SHP77 treated with DMSO at 0.1 percent for 48 hours (cell line): ENCODE measurements around the gene PRKAR1B.

Experiments
- DNase-seq: peaks from one replicate; lab custom pipeline; 2025; lab: John Stamatoyannopoulos, UW

The PRKAR1B gene

DNA sequence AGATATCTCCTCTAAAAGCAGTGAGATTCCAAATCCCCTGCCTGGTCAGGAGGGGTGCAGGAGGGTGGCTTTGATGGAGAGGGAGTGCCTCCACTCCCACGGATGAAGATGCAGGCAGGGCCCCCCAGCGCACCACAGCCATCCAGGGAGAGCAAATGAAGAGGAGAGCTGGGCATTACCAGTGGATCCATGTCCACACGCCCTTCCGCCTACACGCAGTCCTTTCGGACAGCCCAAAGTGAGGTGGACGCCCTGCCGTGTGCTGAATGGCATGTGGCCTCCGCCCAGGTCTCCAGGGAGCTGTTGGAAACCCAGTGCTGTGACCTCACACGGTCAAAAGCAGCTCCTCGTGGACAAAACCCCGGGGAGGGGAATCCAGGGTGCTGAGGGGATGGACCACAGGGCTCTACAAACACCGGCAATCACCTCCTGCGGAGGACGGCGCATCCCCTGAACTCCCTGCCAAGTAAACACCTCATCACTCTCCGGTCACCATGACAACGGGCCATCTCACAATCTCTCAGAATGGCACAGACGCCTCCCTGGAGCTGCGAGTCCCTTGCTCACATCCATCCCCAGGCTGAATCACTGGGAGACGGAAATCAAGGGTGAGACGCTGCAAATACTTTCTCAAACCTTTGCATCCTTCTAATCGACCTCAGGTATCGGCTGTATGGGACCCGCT is 35.6 kb downstream of the PRKAR1B start:
- no peak for DNase-seq

DNA sequence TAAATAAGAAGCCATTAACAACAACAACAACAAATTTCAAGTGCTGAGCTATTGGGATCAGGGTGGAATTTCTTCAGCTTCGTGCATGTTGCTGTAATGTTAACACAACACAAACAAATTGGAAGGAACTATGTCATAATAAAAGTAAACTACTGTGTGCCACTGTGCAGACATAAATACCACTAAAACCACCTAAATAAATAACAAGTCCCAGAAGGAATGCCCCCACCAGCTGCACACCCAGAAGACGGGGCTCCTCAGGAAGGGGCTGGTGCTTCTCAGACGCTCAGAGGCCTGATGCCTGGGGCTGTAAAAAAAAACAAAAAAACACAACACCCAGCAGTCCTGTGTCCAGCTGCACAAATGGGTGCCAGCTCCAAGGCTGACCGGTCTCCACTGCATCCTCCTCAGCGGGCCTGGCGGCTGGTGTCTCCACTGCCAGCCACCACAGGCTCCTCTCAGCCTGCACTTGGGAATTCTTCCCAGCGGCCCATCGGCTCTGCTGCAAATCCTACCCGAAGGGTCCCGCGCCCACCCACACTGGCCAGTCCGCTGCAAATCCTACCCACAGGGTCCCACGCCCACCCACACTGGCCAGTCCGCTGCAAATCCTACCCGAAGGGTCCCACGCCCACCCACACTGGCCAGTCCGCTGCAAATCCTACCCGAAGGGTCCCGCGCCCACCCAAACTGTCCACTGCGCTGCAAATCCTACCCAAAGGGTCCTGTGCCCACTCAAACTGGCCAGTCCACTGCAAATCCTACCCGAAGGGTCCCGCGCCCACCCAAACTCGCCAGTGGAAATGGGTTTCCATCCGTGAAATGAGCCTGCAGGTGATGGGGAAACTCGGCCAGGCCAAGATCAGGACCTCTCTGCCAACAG is 36.4 kb downstream of the PRKAR1B start:
- no peak for DNase-seq

DNA sequence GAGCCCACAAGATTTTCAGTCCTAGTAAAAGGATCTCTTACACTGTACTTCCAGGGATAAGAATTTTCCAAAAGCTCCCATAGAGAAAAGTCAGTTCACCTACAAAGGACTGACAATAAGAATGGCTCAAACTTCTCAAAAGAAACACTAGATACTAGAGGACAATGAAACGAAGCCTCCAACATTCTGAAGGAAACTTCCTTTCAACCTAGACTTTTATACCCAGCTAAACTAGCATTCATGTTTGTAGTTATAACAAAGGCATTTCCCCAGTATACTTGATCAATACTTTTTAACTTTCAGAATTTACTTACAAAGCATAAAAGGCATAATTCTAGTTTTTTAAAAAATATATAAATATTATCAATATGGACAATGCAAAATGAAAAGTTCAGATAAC is 41.5 kb downstream of the PRKAR1B start:
- DNase-seq: no peak

DNA sequence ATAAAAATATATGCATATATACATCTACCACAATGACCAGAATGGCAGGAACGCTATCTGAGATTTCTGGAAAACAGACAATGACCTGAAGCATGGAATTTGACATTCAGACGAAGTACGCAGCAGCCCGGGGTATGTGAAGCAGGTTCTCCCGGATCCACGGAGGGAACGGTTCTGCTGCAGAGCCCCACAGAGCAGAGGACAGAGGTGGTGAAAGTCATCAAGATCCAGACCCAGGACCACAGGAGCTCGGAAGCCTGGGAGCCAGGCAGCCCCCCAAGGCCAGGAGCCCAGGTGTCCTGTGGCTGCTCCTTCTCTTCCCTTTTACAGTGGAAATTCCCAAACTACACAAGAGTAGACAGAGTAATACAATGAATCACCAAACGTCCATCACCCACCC is 42.7 kb downstream of the PRKAR1B start:
- no peak for DNase-seq

GRCh38 chr7:683526-684205 is 43.4 kb downstream of the PRKAR1B start:
- no peak for DNase-seq

DNA sequence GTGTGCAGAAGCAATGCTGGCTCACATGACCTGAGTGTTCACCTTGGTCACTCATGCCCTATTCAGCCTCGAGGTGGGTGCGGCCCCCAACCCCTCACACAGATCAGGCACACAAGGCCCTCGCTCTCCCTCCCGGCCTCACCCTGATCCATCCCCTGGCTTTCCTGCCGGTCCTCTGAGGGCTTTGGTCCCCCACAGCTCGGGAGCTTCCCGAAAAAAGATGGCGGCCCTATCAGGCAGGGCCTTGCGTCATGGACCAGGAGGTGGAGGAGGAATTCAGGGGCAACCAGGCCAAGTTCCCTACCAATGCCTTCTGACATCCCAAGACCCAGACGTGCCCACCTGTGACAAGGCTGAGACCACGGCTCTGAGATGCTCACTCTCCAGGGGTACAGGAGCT is 44.3 kb downstream of the PRKAR1B start:
- DNase-seq: no peak

- DNase-seq: no peak
Observed at GRCh38 chr7:681551-682307, 45.4 kb downstream of the PRKAR1B start.

GRCh38 chr7:680411-681127 is 46.5 kb downstream of the PRKAR1B start:
- no peak for DNase-seq

GRCh38 chr7:676972-677385 is 50.1 kb downstream of the PRKAR1B start:
- no peak for DNase-seq

DNA sequence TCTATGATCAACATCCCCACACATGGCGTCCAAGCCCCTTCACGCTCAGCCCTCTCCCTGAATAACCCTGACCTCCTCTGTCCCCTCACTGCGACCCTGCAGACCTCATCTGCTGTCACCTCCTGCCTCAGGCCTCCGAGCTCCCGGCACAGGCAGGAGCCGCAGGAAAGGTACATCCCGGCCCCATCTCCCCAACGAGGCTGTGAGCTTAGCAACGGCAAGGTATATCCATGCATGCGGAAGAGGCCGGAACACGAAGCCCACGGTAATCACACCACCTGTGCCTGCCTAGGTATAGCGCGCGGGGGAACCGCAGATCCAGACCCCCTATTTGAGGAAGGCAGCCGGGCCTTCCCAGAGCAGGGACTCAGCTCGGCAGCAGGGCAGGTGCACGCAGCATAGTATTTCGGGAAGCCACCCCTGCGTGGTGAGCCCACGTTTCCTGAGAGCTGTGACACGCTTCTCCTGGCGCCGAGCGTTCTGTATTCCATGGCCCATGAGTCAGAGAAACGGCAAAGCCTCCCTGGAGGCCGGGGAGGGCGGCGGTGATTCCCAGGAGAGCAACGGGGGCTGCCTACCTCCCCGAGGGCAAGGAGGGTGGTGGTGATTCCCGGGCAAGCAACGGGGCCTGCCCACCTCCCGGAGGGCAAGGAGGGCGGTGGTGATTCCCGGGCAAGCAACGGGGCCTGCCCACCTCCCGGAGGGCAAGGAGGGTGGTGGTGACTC is 50.7 kb downstream of the PRKAR1B start:
- DNase-seq: no peak

DNA sequence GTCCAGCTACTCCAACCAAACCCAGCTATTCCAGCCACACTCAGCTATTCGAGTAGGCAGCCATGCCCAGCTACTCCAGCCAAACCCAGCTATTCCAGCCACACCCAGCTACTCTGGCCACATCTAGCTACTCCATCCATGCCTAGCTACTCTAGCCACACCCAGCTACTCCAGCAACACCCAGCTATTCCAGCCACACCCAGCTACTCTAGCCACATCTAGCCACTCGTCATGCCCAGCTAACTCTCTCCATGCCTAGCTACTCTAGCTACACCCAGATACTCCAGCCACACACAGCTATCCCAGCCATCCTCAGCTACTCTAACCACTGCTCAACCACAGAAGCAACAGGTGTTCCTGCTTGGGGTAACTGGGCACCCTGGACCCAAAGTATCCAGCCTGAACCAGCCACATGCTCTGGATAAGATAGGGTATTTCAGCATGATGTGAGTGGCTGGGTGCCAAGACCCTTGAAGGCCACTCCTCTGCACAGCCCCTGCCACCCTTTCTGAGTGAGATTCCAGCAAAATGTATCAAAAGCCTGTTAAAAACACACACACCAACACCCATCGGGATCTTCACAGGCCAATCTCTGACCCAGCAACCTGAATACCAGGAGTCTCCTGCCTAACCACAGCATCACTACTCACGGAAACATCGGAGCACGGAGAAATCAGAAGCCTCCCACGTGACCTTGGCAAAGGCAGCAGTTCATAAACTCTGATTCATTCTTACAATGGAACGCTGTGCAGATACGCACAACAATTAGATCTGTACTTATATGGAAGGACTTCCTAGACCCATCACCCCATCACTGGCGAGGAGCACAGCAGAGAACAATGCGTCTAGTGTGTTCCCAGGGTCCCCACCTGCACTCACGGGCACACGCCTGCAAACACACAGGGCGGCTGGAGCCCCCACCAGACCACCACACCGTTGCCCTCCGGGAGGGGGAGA is 52.3 kb downstream of the PRKAR1B start:
- no peak for DNase-seq

DNA sequence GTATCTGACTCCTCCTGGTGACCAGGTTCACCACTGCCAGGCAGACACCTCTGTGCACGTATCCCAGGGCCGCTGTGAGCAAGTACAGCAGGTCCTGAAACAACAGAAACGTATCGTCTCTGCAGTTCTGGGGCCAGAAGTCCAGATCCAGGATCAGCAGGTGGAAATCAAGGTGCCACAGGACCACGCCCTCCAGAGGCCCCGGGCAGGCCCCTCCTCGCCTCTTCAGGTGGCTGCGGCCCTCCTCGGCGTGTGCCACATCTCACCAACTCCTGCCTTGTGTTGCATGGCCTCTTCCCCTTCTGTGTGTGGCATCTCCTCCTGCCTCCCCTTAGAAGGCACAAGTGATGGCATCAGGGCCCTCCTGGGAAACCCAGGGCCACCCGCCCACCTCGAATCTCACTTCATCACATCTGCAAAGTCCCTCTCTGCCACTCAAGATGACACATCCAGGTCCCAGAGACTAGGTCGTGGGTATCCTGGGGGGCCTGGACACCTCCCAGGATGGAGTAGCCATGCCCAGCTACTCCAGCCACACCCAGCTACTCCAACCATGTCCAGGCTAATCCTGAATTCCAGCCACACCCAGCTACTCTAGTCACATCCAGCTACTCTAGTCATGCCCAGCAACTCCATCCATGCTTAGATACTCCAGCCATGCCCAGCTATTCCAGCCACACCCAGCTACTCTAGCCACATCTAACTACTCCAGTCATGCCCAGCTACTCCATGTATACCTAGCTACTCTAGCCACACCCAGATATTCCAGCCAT is 53.2 kb downstream of the PRKAR1B start:
- DNase-seq: no peak

DNA sequence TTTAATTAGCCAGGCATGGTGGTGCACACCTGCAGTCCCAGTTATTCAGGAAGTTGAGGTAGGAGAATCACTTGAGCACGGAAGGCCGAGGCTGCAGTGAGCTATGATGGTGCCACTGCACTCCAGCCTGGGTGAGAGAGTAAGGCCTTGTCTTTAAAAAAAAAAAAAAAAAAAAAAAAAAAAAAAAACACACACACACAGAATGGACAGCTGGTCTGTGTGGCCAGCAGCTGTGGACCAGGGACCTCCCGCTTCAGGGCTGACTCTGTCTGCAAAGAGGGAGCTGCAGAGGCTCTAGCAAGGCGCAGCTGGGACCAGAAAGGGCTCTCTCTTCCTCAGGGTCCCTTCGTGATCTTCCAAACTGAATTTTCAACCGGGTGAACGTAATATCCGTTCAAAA is 54.2 kb downstream of the PRKAR1B start:
- DNase-seq: no peak

GRCh38 chr7:671415-672042 is 55.6 kb downstream of the PRKAR1B start:
- no peak for DNase-seq

DNA sequence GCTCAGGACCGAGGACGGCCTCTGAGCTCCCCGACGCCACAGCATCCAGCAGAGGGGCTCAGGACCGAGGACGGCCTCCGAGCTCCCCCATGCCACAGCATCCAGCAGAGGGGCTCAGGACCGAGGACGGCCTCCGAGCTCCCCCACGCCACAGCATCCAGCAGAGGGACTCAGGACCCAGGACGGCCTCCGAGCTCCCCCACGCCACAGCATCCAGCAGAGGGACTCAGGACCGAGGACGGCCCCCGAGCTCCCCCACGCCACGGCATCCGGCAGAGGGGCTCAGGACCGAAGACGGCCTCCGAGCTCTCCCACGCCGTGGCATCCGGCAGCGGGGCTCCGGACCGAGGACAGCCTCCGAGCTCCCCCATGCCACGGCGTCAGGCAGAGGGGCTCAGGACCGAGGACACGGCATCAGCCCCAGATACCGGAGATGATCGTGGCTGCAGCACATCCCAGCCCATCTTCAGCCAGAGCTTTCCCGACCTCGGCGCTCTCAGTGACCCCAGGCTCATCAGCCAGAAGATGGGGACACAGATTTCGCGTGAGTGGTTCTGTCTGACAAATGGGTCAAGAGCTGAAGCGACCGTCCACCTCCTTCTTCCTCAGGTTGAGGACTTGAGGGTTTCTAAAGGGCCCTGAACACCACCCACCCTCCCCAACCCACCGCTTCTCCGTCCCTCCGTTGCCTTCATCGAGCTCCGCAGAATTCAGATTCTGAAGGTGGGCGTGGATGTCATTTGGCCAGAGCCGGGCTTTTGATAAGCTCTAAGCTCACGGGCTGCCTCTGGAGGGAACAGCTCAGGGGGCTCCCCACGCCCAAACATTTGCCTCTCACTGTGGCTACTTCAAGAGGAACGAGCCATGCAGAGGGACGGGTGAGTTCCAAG is 56.3 kb downstream of the PRKAR1B start:
- DNase-seq: no peak

- DNase-seq: no peak
Observed at GRCh38 chr7:668958-669357, 58.1 kb downstream of the PRKAR1B start.
